ENCODE results near the gene RHBDF1.

The RHBDF1 gene

DNA sequence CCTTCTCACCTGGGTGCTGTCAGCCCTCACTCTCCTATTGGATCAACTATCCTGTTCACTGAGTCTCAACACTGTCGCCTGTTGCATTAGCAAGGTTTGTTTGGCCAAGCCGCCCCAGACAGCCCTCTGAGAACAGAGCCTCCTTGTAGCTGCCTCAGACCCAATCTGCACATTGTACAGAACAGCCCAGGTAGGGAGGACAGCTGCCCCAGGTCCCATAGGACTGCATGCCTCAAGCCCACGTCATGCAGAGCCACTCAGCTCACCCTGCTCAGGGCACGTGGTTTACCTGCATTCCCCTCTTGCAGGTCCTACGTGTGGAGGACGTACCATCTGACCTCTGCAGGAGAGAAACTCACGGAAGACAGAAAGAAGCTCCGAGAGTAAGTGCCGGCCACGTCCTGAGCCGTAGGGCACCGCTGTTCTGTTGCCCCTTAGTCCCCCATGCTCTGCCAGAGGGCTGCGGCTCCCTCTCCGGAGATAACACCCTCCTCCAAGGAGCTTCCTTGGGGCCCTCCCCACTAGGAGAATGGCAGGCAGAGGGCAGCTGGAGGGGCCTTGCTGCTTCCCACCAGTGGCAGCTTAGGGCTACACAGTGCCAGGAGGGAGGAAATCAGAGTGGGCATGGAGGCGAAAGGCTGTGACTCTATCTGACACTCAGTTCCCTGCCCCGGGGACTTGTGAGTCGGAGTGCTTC is 16.1 kb downstream of the RHBDF1 start:
- DNase-seq (ENCODE audit: extremely low spot score), result no peak
- TF ChIP-seq, protein P1, sequence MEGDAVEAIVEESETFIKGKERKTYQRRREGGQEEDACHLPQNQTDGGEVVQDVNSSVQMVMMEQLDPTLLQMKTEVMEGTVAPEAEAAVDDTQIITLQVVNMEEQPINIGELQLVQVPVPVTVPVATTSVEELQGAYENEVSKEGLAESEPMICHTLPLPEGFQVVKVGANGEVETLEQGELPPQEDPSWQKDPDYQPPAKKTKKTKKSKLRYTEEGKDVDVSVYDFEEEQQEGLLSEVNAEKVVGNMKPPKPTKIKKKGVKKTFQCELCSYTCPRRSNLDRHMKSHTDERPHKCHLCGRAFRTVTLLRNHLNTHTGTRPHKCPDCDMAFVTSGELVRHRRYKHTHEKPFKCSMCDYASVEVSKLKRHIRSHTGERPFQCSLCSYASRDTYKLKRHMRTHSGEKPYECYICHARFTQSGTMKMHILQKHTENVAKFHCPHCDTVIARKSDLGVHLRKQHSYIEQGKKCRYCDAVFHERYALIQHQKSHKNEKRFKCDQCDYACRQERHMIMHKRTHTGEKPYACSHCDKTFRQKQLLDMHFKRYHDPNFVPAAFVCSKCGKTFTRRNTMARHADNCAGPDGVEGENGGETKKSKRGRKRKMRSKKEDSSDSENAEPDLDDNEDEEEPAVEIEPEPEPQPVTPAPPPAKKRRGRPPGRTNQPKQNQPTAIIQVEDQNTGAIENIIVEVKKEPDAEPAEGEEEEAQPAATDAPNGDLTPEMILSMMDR (IDR thresholded peaks at IDR 0.05; ENCODE audit: control extremely low read depth, extremely low read depth, low read depth, missing control alignments), result no peak
- ChIA-PET CTCF (interaction anchor here (2.4 to 32.8 kb wide), 3 partner anchors 9 to 34 kb away, joined by 14 to 701 read pairs (median 21); partner anchors contain the start of gene RHBDF1), POLR2A (no interaction called here)

DNA sequence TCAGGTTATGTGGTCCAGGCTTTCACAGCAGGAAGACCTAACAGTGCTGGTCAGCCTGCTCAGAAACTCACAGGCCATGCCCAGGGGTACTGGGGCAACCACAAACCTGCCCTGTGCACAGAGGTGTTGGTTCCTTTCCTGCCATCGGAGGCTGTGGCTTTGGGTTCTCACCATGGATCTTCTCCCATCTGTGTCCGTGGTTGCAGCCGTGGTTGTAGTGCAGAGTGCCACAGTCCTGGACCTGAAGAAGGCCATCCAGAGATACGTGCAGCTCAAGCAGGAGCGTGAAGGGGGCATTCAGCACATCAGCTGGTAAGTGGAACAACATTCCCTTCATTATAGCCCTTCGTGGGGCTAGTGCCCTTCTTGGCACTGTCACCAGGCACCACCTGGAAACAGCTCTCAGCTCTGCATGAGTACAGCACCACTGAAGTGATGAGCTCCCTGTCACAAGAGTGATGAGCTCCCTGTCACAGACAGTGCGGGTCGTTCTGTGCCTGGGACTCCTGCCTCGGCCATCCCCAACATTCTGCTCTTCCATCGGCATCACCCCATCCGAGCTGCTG is 16.8 kb downstream of the RHBDF1 start:
- POLR2A ChIA-PET, result no interaction called here
- CTCF ChIA-PET, result interaction anchor here (2.4 to 32.8 kb wide), 2 partner anchors 10 to 35 kb away, joined by 21 to 701 read pairs; no protein-coding TSS in a partner anchor
- DNase-seq (ENCODE audit: extremely low spot score), result no peak
- TF ChIP-seq, protein P1 (IDR thresholded peaks at IDR 0.05; ENCODE audit: control extremely low read depth, extremely low read depth, low read depth, missing control alignments), result no peak

DNA sequence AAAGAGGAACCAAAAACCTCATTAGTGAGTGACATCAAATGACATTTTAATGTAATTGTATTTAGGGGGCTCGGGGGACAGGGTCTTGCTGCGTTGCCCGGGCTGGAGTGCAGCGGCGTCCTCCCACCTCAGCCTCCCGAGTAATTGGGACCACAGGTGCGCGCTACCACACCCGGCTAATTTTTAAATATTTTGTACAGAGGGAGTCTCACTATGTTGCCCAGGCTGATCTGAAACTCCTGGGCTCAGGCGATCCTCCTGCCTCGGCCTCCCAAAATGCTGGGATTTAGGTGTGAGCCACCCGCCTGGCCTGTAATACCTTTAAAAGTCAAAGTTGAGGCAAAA is 18.2 kb downstream of the RHBDF1 start:
- ChIA-PET POLR2A (no interaction called here), CTCF (interaction anchor here (1.7 to 3.0 kb wide), 2 partner anchors 11 to 42 kb away, joined by 17 to 20 read pairs; no protein-coding TSS in a partner anchor)
- no peak for DNase-seq (ENCODE audit: extremely low spot score)
- TF ChIP-seq, protein P1 (IDR thresholded peaks at IDR 0.05; ENCODE audit: control extremely low read depth, extremely low read depth, low read depth, missing control alignments), result no peak

DNA sequence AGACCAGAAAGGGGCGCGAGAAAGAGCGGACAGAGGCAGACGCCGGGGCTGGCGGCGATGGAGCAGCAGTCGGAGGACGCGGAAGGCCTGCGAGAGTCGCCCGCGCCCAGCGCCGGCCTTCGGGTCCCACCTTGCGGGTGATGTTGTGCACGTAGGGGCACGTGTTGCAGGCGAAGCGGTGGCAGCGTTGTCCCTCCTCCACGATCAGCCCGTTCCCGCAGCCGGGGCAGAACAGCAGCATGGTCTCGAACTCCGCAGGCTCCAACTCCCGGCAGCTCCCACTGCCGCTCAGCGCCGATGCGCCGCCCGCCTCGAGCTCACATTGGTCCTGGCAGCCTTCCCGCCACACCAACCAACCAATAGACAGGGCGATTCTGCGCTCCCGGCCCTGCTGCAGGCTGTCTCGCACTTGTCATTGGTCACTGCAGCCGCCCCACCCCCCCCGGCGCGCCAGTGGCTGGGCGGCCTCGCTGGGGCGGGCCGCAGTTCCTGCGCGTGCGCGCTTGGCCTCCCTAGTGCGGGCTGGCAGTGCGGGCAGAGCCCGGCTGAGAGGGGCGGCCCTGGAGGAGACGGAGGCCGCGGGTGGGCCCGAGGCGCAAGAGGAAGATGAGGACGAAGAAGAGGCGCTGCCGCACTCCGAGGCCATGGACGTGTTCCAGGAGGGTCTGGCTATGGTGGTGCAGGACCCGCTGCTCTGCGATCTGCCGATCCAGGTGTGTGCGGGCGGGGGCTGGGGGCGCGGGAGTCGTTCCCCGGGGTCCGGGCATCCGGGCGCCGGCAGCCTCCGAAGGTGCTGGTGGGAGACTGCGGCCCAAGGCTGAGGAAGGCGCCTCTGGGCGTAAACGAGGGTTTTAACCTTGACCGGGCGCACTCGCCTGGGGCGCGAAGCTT is 18.8 kb downstream of the RHBDF1 start, which contains the start of the genes POLR3K and SNRNP25:
TSS of gene POLR3K (minus strand) at position 263 of the 891 bp plus-strand sequence. CDS start at position 241, 22 bp downstream.
TSS of gene SNRNP25 (plus strand) at position 483 of the 891 bp plus-strand sequence. CDS start at position 672, 189 bp downstream.
- TF ChIP-seq, protein P1 (IDR thresholded peaks at IDR 0.05; ENCODE audit: control extremely low read depth, extremely low read depth, low read depth, missing control alignments), result no peak
- peak; percentile 99 for DNase-seq (ENCODE audit: extremely low spot score)
- ChIA-PET CTCF (interaction anchor here (0.8 to 3.0 kb wide), 5 partner anchors 11 to 115 kb away, joined by 3 to 20 read pairs (median 5); no protein-coding TSS in a partner anchor), POLR2A (no interaction called here)

DNA sequence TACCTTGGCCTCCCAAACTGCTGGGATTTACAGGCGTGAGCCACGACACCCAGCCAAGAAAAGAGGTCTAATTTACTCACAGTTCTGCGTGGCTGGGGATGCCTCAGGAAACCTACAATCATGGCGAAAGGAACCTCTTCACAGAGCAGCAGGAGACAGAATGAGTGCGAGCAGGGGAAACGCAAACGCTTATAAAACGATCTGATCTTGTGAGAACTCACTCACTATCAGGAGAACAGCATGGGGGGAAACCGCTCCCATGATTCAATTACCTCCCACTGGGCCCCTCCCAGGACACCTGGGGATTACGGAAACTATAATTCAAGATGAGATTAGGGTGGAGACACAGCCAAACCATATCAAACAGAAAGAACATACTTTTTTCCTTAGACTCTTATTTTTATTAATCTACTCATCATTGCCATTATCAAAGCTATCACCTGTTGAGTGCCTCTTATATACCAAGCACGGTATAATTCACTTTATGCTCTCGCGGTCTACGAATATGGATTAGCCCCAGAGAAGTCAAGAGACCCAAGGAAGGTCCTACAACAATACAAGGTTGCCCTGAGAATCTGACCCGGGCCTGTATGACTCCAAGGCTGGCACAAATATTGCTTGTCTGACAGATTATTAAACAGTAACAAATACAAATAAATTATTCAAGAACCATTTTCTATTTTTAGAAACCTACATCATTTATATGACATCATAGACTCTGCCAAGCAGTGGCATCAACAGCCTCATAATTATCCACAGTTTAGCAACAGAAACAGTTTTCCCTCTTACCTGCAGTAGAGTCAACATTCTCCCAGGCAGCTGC is 21.5 kb downstream of the RHBDF1 start:
- ChIA-PET POLR2A (no interaction called here), CTCF (no interaction called here)
- no peak for DNase-seq (ENCODE audit: extremely low spot score)
- TF ChIP-seq, protein P1 (IDR thresholded peaks at IDR 0.05; ENCODE audit: control extremely low read depth, extremely low read depth, low read depth, missing control alignments), result no peak
